HL-60/S4 treated with retinoic acid at 250 ng/mL for 4 days and 3 days (cell line): ENCODE results near the gene CSPG5.

Experiments
- in situ Hi-C: fragments of 300-500 bp; cut with MboI; formaldehyde crosslinking; loops from 2 replicates; pipeline ENCODE4 v1.7.0; 2022; ENCODE audit warnings: low sequenced_read_pairs

Gene CSPG5

GRCh38 chr3:47542471-47543173, 36.0 kb downstream of the CSPG5 start:
- in situ Hi-C loops: no loop called here

- in situ Hi-C loops: no loop called here
These were observed 37.0 kb downstream of the CSPG5 start for GRCh38 chr3:47541583-47542108.

- in situ Hi-C loops: no loop called here
These were observed 38.4 kb downstream of the CSPG5 start for GRCh38 chr3:47540281-47540680.

GRCh38 chr3:47536967-47537366, 41.7 kb downstream of the CSPG5 start:
- in situ Hi-C loops: no loop called here

- in situ Hi-C loops: no loop called here
These were observed 42.3 kb downstream of the CSPG5 start for GRCh38 chr3:47536221-47536891.

- in situ Hi-C loops: no loop called here
These were observed 44.6 kb downstream of the CSPG5 start for GRCh38 chr3:47533996-47534454.

GRCh38 chr3:47533481-47533880, 45.2 kb downstream of the CSPG5 start:
- in situ Hi-C loops: no loop called here

GRCh38 chr3:47527952-47528725, 50.5 kb downstream of the CSPG5 start:
- in situ Hi-C loops: no loop called here

- in situ Hi-C loops: no loop called here
These were observed 53.0 kb downstream of the CSPG5 start for GRCh38 chr3:47525617-47526016.

- in situ Hi-C loops: no loop called here
These were observed 55.2 kb downstream of the CSPG5 start for GRCh38 chr3:47523310-47524073.

- in situ Hi-C loops: no loop called here
These were observed 56.3 kb downstream of the CSPG5 start for GRCh38 chr3:47522082-47522987.

- in situ Hi-C loops: no loop called here
These were observed 57.9 kb downstream of the CSPG5 start for GRCh38 chr3:47520756-47521155.

- in situ Hi-C loops: loop anchor here (10.0 kb wide), 1 partner anchor 267 kb away; the partner anchor contains the start of gene SMARCC1
These were observed 60.7 kb downstream of the CSPG5 start for GRCh38 chr3:47517937-47518336.

- in situ Hi-C loops: loop anchor here (10.0 kb wide), 1 partner anchor 269 kb away; the partner anchor contains the start of gene SMARCC1
These were observed 62.8 kb downstream of the CSPG5 start for GRCh38 chr3:47515864-47516319.

GRCh38 chr3:47515100-47515499, 63.6 kb downstream of the CSPG5 start:
- in situ Hi-C loops: loop anchor here (10.0 kb wide), 1 partner anchor 270 kb away; the partner anchor contains the start of gene SMARCC1

GRCh38 chr3:47513125-47513929, 65.3 kb downstream of the CSPG5 start, which contains the start of gene ELP6:
ELP6 (minus strand) TSS chr3:47513712; CDS start chr3:47513590, 122 bp downstream.
- in situ Hi-C loops: loop anchor here (10.0 kb wide), 1 partner anchor 271 kb away; the partner anchor contains the start of gene SMARCC1

- in situ Hi-C loops: loop anchor here (10.0 kb wide), 1 partner anchor 272 kb away; the partner anchor contains the start of gene SMARCC1
These were observed 66.1 kb downstream of the CSPG5 start for GRCh38 chr3:47512416-47513124.
